Measurements from ENCODE around the gene NFIC.

GRCh38 chr19:3363841-3364500 is 2.4 kb upstream of the NFIC start:
- TF ChIP-seq POLR2A (IDR thresholded peaks at IDR 0.05; ENCODE audit: low read length) = no peak
- TF ChIP-seq, protein P1, sequence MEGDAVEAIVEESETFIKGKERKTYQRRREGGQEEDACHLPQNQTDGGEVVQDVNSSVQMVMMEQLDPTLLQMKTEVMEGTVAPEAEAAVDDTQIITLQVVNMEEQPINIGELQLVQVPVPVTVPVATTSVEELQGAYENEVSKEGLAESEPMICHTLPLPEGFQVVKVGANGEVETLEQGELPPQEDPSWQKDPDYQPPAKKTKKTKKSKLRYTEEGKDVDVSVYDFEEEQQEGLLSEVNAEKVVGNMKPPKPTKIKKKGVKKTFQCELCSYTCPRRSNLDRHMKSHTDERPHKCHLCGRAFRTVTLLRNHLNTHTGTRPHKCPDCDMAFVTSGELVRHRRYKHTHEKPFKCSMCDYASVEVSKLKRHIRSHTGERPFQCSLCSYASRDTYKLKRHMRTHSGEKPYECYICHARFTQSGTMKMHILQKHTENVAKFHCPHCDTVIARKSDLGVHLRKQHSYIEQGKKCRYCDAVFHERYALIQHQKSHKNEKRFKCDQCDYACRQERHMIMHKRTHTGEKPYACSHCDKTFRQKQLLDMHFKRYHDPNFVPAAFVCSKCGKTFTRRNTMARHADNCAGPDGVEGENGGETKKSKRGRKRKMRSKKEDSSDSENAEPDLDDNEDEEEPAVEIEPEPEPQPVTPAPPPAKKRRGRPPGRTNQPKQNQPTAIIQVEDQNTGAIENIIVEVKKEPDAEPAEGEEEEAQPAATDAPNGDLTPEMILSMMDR (IDR thresholded peaks at IDR 0.05) = no peak

Measured in A549 (cell line).